NB4 (cell line): Measurements from ENCODE around the gene KDM4C.

ENCODE experiments used
- CTCF ChIP-seq: IDR thresholded peaks from one replicate; pipeline ENCODE4 v1.5.1; 2012; ENCODE audit warnings: low read depth, low read length
- POLR2A ChIP-seq: IDR thresholded peaks from 2 replicates; pipeline ENCODE4 v1.6.1; 2011; ENCODE audit warnings: mild to moderate bottlenecking; ENCODE audit not compliant: insufficient read length; ENCODE audit errors: extremely low read depth

GRCh38 chr9:7146582-7146981, 388.8 kb downstream of the KDM4C start:
- TF ChIP-seq POLR2A (no peak), CTCF (no peak)
